Activated CD4-positive, alpha-beta T cell treated with anti-CD3 and anti-CD28 coated beads, Interleukin-2, Interleukin-6, amounts not matched to agents 100 ng/mL and 50 ng/mL, durations not matched to agents 16 hours and 8 hours (primary cell): ENCODE data around the gene FOXN3.
A peak's percentile ranks its signal among the peaks of the same experiment; 100 is the strongest.

Source experiments
- DNase-seq: peaks from one replicate; pipeline ENCODE4 v3.0.0-alpha.2; 2020

The FOXN3 gene

DNA sequence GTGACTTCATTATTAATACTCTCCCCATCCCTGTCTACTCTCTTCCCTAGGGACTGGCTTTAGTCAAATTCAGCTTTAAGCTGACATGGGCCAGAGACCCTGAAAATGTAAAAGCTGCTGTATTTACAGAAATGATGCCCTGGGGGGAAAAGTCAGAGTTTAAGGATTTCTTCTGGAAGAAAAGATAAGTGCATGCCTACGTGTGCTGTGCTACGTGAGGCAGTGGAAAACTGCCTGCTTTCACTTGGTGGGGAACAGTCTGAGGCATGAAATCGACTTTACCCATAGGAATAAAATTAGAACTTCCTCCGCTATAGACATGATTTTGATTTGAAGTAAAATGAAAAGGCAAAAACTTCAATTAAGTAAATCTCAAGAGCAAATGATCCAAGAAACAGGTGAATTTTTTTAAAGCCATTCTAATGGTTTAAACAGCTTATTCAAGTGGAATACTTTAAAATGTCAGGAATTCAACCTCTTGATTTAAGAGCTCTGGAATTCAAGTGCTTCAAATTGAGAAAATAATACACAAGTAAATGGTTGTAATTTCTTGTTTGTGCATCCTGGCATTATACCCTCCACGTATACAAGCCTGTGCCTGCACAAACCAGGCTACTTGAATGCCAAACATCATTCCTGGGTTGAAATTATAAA, 168.5 kb downstream of the FOXN3 start:
- DNase-seq = no peak

DNA sequence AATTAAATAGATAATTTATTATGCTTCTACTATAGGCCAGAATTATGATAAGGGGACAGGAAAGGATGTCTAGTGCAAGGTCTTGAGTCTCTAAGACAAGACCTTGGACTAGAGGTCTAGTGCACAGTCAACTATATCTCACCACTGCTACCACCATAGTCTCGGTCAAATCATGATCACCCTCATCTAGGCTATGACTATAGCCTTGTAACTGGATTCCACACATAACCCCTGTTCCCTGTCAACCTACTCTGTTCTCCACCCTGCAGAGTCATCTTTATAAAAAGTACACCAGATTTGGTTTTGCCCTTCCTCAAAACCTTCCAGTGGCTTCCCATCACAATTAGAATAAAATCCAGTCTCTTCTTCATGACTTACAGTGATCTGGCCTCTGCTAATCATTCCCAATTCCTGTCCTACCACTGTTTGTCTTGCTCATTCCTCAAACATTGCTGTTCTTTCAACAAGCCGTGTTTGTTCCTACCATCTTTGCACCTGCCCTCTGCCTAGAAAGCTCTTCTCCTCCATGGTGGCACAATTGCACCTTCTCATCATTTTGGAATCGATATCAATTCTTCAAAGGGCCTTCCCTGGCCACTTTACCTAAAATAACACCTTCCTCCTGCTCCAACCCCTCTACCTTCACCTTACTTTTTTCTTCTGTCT, 169.4 kb downstream of the FOXN3 start:
- DNase-seq = no peak

DNA sequence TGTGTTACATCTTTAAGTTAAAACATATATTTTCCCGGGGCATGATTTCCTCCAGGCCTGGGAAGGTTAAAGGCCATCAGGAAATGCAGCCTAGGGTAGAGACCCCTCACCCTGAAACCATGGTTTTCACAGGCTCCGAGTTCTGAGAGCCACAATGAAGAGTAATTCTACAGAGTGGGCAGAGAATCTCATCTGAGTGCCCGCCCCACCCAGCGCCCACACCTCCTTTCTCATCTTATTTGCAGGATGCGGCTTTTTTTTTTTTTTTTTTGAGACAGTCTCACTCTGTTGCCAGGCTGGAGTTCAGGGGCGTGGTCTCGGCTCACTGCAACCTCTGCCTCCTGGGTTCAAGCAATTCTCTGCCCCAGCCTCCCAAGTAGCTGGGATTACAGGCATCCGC, 170.7 kb downstream of the FOXN3 start:
- DNase-seq = no peak

DNA sequence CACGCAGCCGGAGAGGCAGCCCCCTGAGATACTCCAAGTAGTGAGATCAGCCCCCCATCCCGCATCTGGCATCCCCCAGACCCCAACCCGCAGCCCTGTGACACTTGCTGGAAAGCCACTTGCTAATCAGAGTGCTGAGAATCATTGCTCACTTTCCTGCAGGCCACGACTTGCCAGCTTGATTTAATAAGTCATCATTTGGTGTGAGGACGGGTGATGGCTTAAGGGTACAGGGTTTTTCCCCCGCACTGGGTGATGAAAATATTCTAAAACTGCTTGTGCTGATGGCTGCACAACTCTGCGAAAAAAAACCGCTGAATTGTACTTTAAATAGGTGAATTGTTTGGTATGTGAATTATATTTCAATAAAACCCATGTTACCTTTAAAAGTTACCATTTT, 171.2 kb downstream of the FOXN3 start:
- no peak for DNase-seq

GRCh38 chr14:89244720-89245119, 172.3 kb downstream of the FOXN3 start:
- DNase-seq = no peak

DNA sequence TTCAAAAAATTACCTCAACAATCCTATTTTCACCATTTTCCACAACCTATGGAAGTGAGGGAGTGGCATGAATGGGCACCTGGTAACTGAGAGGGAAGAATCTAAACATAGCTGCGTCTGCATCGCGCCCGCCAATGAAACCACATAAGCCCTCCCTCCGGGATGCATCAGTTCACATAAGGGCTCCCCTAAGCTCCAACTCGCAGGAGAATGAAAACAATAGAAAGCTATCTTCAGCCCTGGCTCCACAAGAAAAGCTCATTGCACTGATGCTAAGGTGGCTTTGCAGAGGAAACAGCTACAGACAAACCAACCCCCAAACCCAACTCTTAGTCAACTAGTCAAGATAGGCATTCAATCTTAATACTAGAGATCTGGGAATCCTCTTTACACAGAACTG, 173.3 kb downstream of the FOXN3 start:
- no peak for DNase-seq

DNA sequence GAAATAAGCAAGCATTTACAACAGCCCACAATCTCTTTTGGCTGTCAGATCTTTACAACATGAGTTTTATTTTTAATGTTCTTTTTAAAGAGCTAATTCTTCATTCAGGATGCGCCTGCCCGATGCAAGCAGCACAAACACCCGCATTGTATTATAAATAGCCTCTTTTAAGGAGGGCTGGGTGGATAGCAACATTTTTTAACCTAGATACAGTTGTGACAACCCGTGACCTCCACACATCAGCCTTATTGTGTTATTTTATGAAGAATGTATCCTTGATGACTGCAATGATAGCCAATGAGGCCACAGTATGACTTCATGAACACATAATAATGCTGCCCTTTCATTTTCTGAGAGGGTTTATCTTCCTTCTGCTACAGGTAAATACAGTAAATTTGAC, 173.7 kb downstream of the FOXN3 start:
- DNase-seq = no peak

- DNase-seq = no peak
Measured at GRCh38 chr14:89242652-89243279, 174.3 kb downstream of the FOXN3 start.

DNA sequence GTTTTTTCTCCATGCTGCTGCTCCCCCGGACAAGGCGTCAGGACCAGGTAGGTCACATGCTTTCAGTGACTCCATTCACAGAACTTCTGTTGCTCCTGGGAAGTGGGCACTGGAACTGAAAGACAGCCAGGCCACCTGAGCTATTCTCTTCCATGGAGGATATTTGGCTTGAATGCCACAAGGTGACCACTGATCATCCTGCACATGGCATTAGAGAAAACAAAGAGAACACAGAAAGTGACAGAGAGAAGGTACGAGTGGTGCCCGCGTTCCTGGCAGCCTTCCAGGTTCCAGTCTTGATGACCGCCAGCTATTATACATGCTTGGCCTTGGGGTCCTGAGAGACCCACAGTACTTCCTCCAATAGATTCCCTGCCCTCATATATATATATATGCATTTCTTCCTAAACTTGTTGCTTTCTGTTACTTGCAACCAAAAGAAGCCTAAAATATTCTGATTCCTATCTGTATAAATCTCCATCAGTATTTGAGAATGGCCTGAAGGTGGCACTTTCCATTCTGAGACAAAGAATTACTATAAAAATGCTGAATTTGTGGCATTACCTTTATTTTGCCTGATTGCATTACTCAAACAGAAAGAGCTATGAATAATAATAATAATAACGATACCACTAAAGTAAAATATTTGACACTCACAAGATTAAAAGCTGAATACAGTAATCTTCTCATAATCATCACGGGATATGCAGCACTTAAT, 174.9 kb downstream of the FOXN3 start:
- no peak for DNase-seq

GRCh38 chr14:89241257-89241656, 175.8 kb downstream of the FOXN3 start:
- no peak for DNase-seq

- no peak for DNase-seq
Measured at GRCh38 chr14:89240414-89240813, 176.6 kb downstream of the FOXN3 start.

DNA sequence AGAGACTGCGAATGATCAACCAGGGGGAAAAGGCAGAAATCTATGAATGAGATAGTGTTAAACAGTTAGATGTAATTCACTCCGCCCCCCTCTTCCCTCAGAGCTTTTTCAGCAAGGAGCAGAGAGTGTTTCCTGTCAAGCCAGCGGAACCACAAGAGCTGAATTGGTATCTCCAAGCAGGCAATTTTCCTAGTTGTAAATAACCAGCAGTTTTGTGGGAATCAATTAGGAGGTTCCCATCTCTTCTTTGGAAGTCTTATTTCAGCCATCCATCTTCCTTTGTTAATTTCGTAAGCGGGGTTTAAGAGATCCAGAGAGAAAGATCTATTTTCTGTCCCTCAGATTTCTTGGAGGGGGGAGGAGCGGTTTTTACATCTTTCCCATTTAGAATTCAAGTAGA, 178.0 kb downstream of the FOXN3 start:
- no peak for DNase-seq

DNA sequence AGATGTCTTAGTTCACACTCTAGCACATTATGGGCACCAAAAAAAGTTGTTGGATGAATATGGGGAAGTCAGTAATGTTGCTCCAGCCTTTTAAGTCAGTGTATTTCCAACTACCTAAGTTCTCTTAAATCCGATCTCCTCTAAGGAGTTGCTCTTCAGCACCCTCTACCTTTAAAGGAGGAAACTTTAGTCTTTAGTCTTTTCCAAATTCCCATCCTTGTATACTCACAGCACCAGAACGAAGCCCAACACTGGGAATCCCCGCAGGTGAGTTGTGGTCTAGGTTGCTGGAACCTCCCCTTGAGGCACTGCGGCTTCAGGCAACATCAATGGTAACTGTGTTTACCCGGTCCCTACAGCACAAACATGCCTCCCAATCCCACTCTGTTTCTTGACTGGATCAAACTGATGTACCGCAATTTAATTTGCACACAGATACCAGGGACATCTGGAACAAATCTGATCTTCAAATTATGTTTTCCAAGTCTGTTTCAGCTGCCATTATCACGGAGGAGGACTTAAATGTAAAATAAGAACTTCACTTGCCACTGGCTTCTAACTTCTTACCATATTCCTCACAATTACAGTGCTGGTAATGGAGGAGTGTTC, 179.0 kb downstream of the FOXN3 start:
- no peak for DNase-seq

DNA sequence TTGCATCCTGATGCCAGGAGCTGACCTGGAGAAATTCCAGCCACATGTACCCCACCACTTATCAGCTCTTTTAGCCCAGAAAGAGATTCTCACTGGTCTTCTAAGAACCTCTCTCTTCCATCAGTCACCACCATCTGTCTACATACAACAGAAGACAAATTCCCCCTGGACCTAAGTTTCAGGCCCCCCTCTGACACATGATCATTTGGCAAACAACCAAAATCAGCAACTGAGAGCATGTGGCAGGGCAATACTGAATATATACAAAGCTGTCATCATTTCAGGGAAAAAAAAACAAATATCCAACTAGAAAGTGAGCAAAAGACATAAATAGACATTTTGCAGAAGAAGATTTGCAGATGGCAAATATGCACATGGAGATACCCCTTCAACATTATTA, 180.2 kb downstream of the FOXN3 start:
- no peak for DNase-seq

GRCh38 chr14:89233184-89233583, 183.8 kb downstream of the FOXN3 start:
- no peak for DNase-seq

DNA sequence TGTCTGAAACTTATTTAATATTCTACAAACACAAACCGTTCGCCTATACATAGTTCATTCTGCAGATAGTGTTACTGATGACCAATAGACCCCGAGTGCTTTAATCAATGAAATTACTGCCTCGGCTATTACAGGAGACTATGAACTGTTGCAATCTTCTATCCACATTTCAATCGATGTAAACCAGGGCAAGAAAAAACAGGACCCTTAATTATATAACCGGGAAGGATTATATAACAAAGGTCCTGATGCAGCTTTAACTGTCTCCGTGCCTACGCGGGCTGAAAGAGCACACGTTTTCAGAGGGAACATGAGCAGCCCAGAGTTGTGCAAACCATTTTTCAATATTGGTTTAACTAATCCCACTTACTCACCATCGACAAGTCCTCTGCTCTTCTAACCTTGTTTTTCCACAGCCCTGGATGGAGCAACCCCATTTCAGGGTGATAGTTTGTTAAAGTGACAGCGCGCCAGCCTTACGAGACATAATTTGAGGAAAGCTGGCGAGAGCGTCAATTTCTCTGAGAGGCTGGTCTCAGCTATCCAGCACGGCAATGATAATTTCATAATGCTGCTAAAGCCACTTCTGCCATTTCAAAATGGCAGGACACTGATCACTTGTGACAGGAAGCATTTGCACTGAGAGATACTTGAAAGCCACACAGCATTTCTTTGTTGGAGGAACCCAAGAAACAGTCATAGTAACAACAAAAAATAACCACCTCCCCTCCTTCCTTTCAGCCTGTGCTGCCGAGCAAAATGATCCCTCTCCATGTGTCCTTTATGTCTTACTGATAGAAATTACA, 184.6 kb downstream of the FOXN3 start:
- DNase-seq = no peak

DNA sequence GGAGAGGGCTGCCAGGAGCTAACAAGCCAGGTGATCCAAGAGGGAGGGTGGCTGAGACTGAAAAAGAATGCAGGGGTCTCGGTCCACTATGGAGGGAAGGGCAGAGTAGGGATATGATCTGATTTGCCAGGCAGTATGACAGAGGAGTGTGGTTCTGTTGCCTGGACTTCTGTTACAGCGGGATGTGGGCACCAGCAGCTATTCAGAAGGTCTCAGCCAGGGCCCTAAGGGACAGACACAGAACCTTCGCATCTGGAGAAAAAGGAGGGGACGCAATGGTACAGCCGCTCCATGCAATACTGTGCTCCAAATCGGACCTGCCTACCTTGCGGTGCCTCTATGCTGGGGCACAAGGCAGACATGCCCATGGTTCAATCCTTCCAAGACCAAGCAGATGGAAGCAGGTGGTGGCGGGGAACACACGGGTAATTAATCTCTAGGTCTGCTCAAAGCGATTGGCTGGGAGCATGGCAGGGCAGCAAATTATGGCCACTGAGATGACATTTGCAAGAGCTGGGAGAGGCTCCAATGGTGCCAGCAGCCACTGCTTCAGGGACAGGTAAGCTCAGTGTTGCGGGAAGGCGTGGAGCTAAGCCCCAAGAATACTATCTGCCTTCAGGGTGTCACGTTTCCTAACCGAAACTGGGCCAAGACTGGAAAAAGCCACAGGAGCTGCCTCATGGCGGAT, 185.5 kb downstream of the FOXN3 start:
- no peak for DNase-seq

GRCh38 chr14:89228921-89229639, 188.0 kb downstream of the FOXN3 start:
- no peak for DNase-seq

DNA sequence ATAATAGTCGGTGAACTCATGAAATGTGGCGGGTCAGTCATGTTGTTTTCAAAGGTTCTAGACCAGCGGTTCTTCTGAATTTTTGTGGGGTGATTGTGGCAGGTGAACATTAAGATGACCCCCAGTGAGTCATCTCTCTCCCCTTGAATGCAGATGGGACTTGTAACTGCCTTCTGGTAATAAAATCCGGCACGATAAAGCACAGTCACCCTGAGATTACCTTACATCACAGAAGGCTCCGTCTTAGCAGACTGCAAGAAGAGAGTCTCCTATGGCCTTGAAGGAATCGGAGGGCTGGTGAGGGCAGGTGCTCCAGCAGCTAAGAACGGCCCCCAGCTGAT, 189.6 kb downstream of the FOXN3 start:
- peak; percentile 9 for DNase-seq

DNA sequence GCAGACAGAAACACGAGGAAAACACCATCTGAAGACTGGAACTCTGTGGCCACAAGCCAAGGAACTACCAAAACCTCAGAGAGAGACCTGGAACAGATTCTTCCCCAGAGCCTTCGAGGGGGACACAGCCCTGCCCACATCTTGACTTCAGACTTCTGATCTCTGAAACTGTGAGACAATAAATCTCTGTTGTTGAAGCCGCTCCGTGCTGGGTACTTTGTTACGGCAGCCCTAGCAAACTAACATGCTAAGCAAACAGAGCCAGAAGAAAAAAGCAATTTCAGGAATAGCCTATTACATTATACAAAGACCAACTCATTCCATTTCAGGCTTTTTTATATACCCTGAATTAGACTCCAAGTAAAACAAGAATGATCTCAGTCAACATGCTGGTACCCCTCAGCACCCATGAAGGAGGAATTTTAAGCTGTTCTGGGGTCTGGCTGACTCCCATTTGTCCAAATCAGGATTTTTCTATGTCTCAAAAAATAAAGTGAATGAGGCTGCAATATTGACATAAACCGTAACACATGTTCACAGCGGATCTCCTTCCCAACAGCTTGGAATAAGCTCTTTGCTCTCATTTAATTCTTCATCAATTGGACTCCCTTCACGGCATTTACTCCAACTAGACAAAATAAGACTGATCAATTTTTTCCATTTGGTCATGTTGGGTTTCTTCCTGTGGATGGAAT, 190.1 kb downstream of the FOXN3 start:
- DNase-seq = no peak

DNA sequence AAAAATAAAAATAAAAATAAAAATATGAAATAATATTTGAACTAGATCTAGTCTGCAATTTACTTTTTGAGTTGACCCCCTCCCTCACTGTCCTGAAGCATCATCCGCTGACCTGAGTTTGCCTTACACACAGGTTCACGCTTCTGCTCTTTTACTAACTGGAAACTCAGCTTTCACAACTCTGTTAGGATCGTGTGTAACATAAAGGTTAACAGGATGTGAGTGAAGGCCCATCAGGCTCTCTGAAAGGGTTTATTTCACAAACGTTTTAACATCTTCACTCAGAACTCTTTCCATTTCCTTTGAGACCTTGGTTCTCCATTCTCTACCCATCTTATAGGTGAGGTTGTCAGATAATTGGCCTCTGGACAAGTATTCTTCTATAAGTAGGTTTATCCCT, 191.4 kb downstream of the FOXN3 start:
- DNase-seq = no peak
